HUES64 (cell line): ENCODE results near the gene ZPR1.
"Not testable (repeated sequence)": the region's sequence is repeated elsewhere in the genome, so short reads cannot be mapped to it uniquely, and the experiment has no call there.

Experiments used
- H3K27ac ChIP-seq: 2 replicates; pipeline ENCODE4 v1.7.0; 2013; ENCODE audit warnings: low read depth, low read length, inconsistent platforms
- H3K27me3 ChIP-seq: 2 replicates; pipeline ENCODE4 v1.6.1; 2013; ENCODE audit warnings: mild to moderate bottlenecking, low read length; ENCODE audit not compliant: insufficient read depth
- H3K36me3 ChIP-seq: 2 replicates; pipeline ENCODE4 v1.6.1; 2013; ENCODE audit warnings: mild to moderate bottlenecking, low read length; ENCODE audit not compliant: insufficient read depth
- H3K4me1 ChIP-seq: 2 replicates; pipeline ENCODE4 v1.6.1; 2013; ENCODE audit warnings: mild to moderate bottlenecking, low read length, moderate library complexity; ENCODE audit not compliant: insufficient read depth
- H3K4me3 ChIP-seq: 2 replicates; pipeline ENCODE4 v1.5.1; 2013; ENCODE audit warnings: mild to moderate bottlenecking, low read length, moderate library complexity
- H3K9ac ChIP-seq: 2 replicates; pipeline ENCODE4 v1.6.1; 2013; ENCODE audit warnings: mild to moderate bottlenecking, low read depth, low read length
- H3K9me3 ChIP-seq: 2 replicates; pipeline ENCODE4 v1.6.1; 2013; ENCODE audit warnings: low read depth, low read length; ENCODE audit not compliant: insufficient read depth
- WGBS: fragments of 150-250, 120-280 bp; methylation state at CpG from one replicate; pipeline ENCODE4 v1.1.7; 2013; ENCODE audit warnings: missing lambda C conversion rate; 5-methylcytosine and 5-hydroxymethylcytosine counted together

Gene ZPR1

DNA sequence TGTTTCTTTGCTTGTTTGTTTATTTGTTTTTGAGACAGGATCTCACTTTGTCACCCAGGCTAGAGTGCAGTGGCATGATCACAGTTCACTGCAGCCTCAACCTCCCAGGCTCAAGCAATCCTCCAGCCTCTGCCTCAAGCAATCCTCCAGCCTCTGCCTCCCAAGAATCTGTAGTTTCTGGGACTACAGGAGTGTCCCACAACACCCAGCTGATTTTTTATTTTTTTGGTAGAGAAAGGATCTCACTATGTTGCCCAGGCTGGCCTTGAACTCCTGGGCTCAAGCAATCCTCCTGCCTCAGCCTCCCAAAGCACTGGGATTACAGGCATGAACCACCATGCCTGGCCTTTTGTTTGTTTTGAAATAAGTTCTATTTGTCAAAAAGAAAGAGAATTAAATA is 13.8 kb upstream of the ZPR1 start:
- not testable (repeated sequence) for H3K36me3 ChIP-seq, H3K27ac ChIP-seq, H3K9ac ChIP-seq, H3K9me3 ChIP-seq, H3K4me1 ChIP-seq, H3K4me3 ChIP-seq, H3K27me3 ChIP-seq

DNA sequence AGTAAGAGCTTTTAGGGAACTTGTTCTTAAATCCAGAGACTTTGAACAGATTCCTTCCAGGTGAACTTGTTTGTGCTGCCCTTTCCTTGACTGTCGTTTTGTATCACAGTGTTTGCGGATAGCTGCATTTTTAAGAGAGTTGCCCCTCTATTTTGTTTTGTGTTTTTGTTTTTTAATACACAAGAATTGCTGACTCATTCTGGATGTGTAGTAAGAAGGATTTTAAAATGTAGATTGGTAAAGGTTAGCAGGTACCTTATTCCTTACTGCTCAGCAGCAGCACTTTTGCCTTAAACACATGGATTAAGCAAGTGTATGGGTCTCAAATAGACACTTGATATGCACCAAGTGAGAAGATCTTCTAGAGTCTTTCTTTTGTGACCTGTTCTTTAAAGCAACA is 12.8 kb upstream of the ZPR1 start:
- Histone ChIP-seq H3K9ac (no peak overlapping the region), H3K4me3 (no peak overlapping the region), H3K9me3 (no peaks in the 10 kb centered on the region), H3K27me3 (no peaks in the 10 kb centered on the region), H3K4me1 (no peaks in the 10 kb centered on the region), H3K36me3 (no peaks in the 10 kb centered on the region), H3K27ac (no peak overlapping the region)
- 91% methylated on average over 2 of the region's 2 CpGs for WGBS

DNA sequence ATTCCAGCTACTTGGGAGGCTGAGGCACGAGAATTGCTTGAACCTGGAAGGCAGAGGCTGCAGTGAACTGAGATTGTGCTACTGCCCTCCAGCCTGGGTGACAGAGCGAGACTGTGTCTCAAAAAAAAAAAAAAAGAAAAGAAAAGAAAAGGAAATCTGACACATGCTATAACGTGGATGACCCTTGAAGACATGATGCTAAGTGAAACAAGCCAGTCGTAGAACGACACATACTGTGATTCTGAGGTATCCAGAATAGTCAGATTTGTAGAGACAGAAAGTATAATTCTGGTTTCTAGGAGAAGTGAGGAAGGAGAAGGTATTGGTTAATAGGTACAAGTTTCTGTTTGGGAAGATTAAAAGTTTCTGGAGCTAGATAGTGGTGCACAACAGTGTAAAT is 10.5 kb upstream of the ZPR1 start:
- Histone ChIP-seq H3K27me3 (no peaks in the 10 kb centered on the region), H3K36me3 (no peaks in the 10 kb centered on the region), H3K9ac (no peak overlapping the region), H3K4me3 (no peak overlapping the region), H3K9me3 (no peaks in the 10 kb centered on the region), H3K4me1 (no peaks in the 10 kb centered on the region), H3K27ac (no peak overlapping the region)
- 90% methylated on average over 5 of the region's 5 CpGs for WGBS

DNA sequence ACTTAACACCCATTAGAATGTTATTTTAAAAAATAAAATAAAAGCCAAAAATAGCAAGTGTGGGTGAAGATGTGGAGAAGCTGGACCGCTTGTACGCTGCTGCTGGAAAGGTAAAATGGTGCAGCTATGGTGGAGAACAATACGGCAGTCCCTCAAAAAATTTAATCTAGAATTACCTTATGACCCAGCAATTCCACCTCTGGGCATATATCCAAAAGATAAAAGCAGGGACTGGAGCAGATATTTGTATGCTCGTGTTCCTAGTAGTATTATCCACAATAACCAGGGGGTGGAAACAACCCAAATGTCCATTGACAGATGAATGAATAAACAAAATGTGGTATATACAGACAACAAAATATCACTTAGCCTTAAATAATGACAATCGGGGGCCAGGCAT is 10.0 kb upstream of the ZPR1 start:
- H3K36me3 ChIP-seq = no peaks in the 10 kb centered on the region
- H3K4me1 ChIP-seq = no peaks in the 10 kb centered on the region; the same call in 1 of the 2 replicates
- H3K27me3 ChIP-seq = no peaks in the 10 kb centered on the region
- 94% methylated on average over 5 of the region's 5 CpGs for WGBS
- no peak overlapping the region for H3K9ac ChIP-seq
- H3K27ac ChIP-seq = no peak overlapping the region
- no peak overlapping the region for H3K4me3 ChIP-seq
- H3K9me3 ChIP-seq = no peaks in the 10 kb centered on the region

DNA sequence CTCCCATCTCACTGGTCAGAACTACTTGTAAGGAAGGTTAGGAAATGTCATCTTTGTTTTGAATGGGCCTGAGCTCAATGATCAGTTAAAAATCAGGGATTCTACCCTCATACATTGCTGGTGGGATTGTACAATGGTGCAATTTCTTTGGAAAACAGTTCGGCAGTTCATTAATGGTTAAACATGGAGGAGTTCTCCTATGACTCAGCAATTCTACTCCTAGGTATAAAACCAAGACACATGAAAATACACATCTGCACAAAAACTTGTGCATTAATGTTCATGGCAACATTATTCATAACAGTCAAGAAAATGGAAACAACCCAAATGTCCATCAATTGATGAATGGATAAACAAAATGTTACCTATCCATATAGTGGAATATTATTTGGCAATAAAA is 8.7 kb upstream of the ZPR1 start:
- Histone ChIP-seq H3K9ac (no peak overlapping the region), H3K9me3 (no peaks in the 10 kb centered on the region), H3K36me3 (no peaks in the 10 kb centered on the region), H3K27ac (no peak overlapping the region), H3K4me3 (no peak overlapping the region), H3K27me3 (no peaks in the 10 kb centered on the region), H3K4me1 (peaks cover 2% of the 10 kb centered on the region)
- WGBS = 100% methylated on average over 1 of the region's 1 CpG

DNA sequence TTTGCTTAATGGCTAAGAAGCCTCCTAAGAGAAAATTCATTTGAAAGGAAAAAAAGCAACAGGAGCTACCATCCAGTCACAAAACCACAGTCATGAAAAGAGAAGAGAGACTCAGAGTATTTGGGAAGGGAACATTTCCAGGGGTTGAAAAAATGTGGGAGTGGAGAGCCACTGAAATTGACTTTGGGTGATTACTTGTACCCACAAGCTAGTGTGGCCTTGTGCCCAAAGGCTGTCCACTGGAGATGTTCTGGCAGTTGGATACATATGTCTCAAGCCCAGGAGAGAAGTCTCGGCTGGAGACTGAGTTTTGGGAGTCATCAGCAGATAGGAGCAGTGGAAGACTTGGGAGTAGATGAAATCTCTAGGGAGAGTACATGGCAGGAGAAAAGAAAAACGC is 7.0 kb upstream of the ZPR1 start:
- H3K27ac ChIP-seq = no peak overlapping the region
- no peak overlapping the region for H3K4me3 ChIP-seq
- 90% methylated on average over 2 of the region's 2 CpGs for WGBS
- H3K4me1 ChIP-seq = peaks cover 4% of the 10 kb centered on the region
- no peaks in the 10 kb centered on the region for H3K36me3 ChIP-seq
- H3K9ac ChIP-seq = no peak overlapping the region
- peaks cover 12% of the 10 kb centered on the region; the same call in 1 of the 2 replicates for H3K27me3 ChIP-seq
- no peaks in the 10 kb centered on the region for H3K9me3 ChIP-seq

DNA sequence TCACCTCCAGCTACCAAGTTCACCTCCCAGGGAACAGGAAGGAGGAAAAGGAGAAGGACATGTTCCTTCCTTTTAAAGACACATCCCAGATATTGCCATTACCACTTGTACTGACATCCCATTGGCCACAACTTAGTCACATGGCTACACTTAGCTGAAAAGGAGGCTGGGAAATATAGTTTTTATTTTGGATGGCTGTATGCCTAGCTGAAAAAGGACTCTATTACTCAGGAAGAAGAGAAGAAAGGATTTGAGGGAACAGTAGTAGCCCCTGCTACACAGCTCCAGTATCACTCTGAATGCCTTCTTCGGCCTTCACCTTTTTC is 5.9 kb upstream of the ZPR1 start:
- peaks cover 18% of the 10 kb centered on the region; the same call in 1 of the 2 replicates for H3K27me3 ChIP-seq
- peaks cover 4% of the 10 kb centered on the region for H3K4me1 ChIP-seq
- no peak overlapping the region for H3K9ac ChIP-seq
- 94% methylated on average over 1 of the region's 1 CpG for WGBS
- H3K4me3 ChIP-seq = no peak overlapping the region
- no peak overlapping the region for H3K27ac ChIP-seq
- no peaks in the 10 kb centered on the region for H3K9me3 ChIP-seq
- H3K36me3 ChIP-seq = no peaks in the 10 kb centered on the region

DNA sequence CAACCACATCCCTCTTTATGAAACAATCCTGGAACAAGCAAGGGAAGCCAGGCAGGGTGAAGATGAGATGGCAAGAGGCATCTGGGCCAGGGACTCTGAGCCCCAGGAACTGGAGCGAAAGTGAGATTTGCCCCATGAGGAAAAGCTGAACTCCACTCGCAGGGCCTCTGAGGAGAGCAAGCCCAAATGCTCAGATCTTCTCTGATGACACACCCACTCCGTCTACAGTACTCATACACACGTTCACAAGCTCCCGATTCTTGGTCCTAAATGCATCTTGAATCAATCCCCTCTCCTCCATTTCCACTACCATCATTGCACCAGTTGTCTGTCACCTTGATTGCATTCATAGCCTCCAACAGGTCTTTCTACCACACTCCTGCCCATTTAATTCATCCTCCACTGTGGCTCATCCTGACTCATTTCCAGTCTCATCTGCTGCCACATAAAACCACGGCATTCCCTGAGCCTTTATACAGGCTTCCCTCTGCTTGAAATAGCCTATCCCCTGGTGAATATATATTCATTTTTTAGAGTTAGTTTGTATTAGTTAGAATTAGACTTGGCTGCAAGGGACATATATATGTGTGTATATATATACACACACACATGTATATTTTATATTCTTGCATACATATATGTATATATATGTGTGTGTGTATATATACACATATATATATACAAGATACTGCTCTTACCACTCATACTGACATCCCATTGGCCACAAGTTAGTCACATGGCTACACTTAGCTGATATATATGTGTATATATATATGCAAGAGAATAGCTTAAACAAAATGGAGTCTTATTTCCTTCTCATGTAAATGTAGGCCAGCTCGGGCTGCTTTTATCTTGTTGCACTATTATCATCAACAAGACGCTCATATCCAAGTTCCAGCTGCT is 5.3 kb upstream of the ZPR1 start:
- Histone ChIP-seq H3K27ac (no peak overlapping the region), H3K27me3 (peaks cover 18% of the 10 kb centered on the region; the same call in 1 of the 2 replicates), H3K4me1 (peaks cover 4% of the 10 kb centered on the region), H3K9me3 (no peaks in the 10 kb centered on the region), H3K4me3 (no peak overlapping the region), H3K36me3 (no peaks in the 10 kb centered on the region), H3K9ac (no peak overlapping the region)
- WGBS = 73% methylated on average over 8 of the region's 8 CpGs

DNA sequence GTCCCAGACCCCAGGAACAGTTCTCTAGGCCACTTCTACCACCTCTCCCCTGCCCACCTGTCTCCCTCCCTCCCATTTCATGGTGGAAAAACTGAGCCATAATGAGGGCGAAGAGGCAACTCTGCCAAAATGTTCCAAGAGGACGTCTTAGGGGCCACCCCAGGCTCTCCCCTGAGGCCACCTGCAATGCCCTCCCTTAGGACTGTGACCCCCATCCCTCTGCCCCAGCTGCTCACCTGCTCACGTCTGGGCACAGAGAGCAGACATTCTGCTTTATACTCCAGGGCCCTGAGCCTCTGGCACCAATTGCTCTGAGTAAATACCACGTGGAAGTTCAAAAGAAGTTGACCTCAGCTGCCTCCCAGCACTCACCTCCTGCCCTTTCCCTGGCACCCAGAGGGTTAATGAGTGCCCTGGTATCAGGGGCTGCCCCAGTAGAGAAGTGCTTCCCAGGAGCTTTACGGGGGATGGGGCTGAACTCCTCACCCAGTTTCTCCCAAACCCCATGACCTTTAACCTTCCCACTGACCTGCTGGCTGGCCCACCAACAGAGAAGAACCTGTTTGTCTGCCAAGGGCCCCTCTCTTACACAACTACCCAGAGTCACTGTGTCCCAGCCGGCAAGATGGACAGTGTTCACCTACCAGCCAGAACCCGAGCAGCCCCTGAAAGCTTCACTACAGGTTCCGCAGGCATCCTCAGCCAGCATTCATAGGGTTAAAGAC is 4.5 kb upstream of the ZPR1 start:
- no peak overlapping the region for H3K4me3 ChIP-seq
- peaks cover 18% of the 10 kb centered on the region; the same call in 1 of the 2 replicates for H3K27me3 ChIP-seq
- H3K36me3 ChIP-seq = no peaks in the 10 kb centered on the region
- WGBS = 85% methylated on average over 8 of the region's 8 CpGs
- H3K9me3 ChIP-seq = no peaks in the 10 kb centered on the region
- H3K9ac ChIP-seq = no peak overlapping the region
- H3K27ac ChIP-seq = no peak overlapping the region
- peaks cover 4% of the 10 kb centered on the region for H3K4me1 ChIP-seq

DNA sequence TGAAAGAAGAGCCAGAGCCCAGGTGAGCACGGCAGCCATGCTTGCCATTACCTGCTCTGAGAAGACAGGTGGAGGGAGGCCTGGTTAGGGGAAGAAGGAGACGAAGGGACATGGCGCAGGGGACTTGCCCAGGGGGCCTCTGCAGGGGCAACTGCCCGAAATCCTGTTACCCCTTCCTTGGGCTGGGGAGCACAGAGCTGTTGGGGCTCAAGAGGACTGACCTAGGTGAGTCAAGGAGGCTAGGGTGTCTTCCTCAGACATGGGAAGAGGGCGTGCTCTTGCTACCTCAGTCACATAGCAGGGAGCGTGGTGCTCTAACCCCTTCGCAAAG is 4.0 kb upstream of the ZPR1 start, which contains the start of gene APOA5:
Gene APOA5 (minus strand): TSS at position 67 of the 331 bp plus-strand sequence. CDS start 19 bp downstream, at position 48.
- no peak within 1 kb of the TSS for H3K9ac ChIP-seq
- H3K4me1 ChIP-seq = peaks cover 4% of the 10 kb centered on the region
- no peak within 1 kb of the TSS for H3K4me3 ChIP-seq
- 92% methylated on average over 7 of the region's 7 CpGs for WGBS
- peaks cover 18% of the 10 kb centered on the region; the same call in 1 of the 2 replicates for H3K27me3 ChIP-seq
- no peak within 1 kb of the TSS for H3K27ac ChIP-seq
- H3K36me3 ChIP-seq = peaks cover 1% of the 10 kb centered on the region
- no peaks in the 10 kb centered on the region for H3K9me3 ChIP-seq

DNA sequence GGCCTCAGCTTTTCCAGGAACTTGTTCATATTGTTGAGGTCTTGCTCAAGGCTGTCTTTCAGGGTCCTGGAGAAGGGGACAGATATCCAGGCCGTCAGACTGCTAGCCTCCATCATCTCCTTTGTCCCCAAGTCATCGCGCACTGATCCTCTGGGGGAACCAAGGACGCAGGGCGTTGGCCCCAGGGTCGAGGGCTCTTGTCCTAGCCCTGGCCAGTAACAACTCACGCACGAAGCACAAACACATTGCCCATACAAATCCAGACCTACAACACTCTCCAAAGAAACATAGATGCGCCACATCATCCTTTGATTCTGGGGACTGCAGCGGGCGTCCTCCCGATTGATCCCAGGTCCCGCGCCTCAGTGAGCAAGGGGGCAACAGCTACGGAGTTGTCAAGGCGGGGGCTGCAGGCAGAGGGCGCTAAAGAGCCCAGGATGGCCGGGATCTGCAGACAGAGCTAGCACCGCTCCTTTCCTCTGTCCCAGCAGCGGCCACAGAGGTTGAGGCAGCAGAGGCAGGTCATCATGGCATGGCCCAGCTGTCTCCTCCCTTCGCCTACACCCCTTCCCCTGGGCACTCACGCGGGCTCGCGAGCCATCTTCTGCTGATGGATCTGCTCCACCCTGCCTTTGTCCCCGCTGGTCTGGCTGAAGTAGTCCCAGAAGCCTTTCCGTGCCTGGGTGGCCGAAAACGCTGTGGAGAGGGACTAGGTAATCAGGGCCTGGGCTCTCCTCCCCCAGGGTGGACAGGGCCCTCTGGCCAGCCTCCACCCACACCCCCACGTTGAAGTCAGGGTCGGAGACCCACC is 3.4 kb upstream of the ZPR1 start:
- Histone ChIP-seq H3K27me3 (peaks cover 18% of the 10 kb centered on the region; the same call in 1 of the 2 replicates), H3K9ac (no peak overlapping the region), H3K4me3 (no peak overlapping the region), H3K36me3 (peaks cover 7% of the 10 kb centered on the region), H3K9me3 (no peaks in the 10 kb centered on the region), H3K27ac (no peak overlapping the region), H3K4me1 (peaks cover 4% of the 10 kb centered on the region)
- 37% methylated on average over 31 of the region's 31 CpGs for WGBS
